Measurements from ENCODE around the gene DGKA. TPM values are rescaled to one million over a fixed set of nuclear protein-coding genes. Genes with fewer than 3 reads are reported as not detected.
A peak's percentile ranks its signal among the peaks of the same experiment; 100 is the strongest.

Gene DGKA
- polyA plus RNA-seq, 1 experiment: 56.2 TPM

DNA sequence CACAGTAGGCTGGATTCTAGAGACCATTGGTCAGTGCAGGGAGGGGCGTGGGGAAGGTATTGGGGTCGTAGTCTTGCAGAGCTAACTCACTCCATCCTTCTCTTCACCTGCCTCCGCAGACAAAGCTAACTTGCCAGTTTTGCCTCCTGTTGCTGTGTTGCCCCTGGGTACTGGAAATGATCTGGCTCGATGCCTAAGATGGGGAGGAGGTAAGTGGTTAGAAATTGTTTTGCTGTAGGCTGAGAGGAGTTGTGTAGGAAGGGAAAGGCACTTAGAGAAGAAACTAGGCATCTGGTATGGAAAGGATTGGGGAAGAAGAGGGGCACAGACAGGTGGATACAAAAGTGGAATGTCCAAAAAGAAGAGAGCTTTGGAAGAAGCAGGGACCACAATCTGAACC, 11.1 kb downstream of the DGKA start:
- Histone ChIP-seq H3K36me3 (ENCODE audit: control insufficient read depth, insufficient read depth, low read length) (peaks cover 14% of the 10 kb centered on the region), H3K27me3 (ENCODE audit: control insufficient read depth, insufficient read depth, low read length) (no peaks in the 10 kb centered on the region), H3K4me3 (ENCODE audit: low read depth, low read length) (no peak overlapping the region)
- TF ChIP-seq, protein P1, sequence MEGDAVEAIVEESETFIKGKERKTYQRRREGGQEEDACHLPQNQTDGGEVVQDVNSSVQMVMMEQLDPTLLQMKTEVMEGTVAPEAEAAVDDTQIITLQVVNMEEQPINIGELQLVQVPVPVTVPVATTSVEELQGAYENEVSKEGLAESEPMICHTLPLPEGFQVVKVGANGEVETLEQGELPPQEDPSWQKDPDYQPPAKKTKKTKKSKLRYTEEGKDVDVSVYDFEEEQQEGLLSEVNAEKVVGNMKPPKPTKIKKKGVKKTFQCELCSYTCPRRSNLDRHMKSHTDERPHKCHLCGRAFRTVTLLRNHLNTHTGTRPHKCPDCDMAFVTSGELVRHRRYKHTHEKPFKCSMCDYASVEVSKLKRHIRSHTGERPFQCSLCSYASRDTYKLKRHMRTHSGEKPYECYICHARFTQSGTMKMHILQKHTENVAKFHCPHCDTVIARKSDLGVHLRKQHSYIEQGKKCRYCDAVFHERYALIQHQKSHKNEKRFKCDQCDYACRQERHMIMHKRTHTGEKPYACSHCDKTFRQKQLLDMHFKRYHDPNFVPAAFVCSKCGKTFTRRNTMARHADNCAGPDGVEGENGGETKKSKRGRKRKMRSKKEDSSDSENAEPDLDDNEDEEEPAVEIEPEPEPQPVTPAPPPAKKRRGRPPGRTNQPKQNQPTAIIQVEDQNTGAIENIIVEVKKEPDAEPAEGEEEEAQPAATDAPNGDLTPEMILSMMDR (IDR thresholded peaks at IDR 0.05; ENCODE audit: insufficient read depth, low read depth, low read length): no peak
- CTCF ChIA-PET: interaction anchor here (0.9 to 2.1 kb wide), 6 partner anchors 9 to 204 kb away, joined by 3 to 7 read pairs (median 4); no protein-coding TSS in a partner anchor
- POLR2A ChIA-PET: no interaction called here
- DNase-seq (ENCODE audit: low read depth): no peak

DNA sequence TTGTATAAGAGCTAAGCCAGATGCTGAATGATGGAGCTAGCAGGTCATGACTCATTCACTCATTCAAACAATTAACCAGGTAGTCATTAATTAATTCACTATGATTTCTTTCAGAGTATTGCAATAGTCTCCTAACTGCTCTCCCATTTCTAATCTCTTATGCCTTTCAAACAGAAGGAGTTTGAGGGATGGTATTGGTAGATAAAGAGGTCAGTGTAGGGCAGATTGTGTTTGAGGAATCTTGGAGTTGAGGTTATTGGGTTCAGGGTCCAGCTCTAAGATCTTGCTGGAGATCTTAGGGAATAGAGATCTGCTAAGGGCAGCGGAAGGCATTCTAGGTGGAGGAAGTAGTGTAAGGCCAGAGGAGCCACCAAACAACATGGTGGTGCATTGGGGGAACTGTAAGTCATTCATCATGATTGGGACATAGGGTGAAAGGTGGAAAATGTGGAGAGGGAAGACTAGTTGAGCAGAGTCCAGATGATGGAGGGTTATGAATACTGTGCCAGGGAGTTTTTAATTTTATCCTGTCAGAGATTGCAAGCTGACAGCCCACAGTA, 11.7 kb downstream of the DGKA start:
- POLR2A ChIA-PET: no interaction called here
- no peak for DNase-seq (ENCODE audit: low read depth)
- Histone ChIP-seq H3K36me3 (ENCODE audit: control insufficient read depth, insufficient read depth, low read length) (peaks cover 14% of the 10 kb centered on the region), H3K4me3 (ENCODE audit: low read depth, low read length) (no peak overlapping the region), H3K27me3 (ENCODE audit: control insufficient read depth, insufficient read depth, low read length) (no peaks in the 10 kb centered on the region)
- TF ChIP-seq, protein P1 (IDR thresholded peaks at IDR 0.05; ENCODE audit: insufficient read depth, low read depth, low read length): no peak
- CTCF ChIA-PET: interaction anchor here (0.8 to 2.1 kb wide), 7 partner anchors 9 to 204 kb away, joined by 3 to 7 read pairs (median 3); no protein-coding TSS in a partner anchor

DNA sequence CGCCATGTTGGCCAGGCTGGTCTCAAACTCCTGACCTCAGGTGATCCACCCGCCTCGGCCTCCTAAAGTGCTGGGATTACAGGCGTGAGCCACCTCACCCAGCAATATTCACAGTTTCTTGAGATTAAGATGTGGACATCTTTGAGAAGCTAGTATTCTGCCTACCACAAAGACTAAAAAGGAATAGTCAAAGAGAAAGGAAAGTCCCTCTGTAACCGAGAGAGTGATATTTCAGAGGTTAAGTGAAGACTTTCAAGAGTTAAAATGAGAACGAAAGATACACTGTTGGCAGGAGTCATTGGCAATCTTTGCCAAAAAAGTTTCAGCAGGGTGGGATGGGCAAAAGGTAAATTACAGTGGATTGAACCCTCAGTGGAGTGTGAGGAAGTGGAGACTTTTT, 15.6 kb downstream of the DGKA start:
- POLR2A ChIA-PET: no interaction called here
- Histone ChIP-seq H3K36me3 (ENCODE audit: control insufficient read depth, insufficient read depth, low read length) (peaks cover 12% of the 10 kb centered on the region), H3K27me3 (ENCODE audit: control insufficient read depth, insufficient read depth, low read length) (no peaks in the 10 kb centered on the region), H3K4me3 (ENCODE audit: low read depth, low read length) (no peak overlapping the region)
- CTCF ChIA-PET: interaction anchor here (4.6 kb wide), 1 partner anchor 208 kb away, joined by 13 read pairs; no protein-coding TSS in a partner anchor
- TF ChIP-seq, protein P1 (IDR thresholded peaks at IDR 0.05; ENCODE audit: insufficient read depth, low read depth, low read length): no peak
- DNase-seq (ENCODE audit: low read depth): no peak

DNA sequence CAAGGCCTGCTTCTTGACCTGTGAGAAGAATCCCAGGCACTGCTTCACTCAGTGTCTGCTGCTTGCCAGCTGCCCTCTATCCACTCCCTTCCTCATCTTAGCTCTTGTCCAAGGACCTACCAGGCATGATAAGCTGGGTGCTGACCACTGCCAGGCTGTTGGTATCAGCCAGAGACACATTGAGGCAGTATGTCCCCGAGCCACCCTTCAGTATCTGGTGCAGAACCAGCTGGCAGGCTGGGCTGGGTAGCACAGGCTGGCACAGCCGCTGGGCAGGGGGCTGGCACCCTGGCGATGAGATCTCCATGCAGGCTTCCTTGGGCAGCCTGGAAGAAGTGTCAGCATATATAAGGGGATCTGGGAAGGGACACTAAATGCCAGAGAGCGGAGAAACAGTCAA, 24.4 kb downstream of the DGKA start:
- CTCF ChIA-PET: interaction anchor here (0.7 to 1.6 kb wide), 5 partner anchors 9 to 32 kb away, joined by 3 to 8 read pairs (median 5); no protein-coding TSS in a partner anchor
- H3K27me3 ChIP-seq (ENCODE audit: control insufficient read depth, insufficient read depth, low read length): no peaks in the 10 kb centered on the region
- POLR2A ChIA-PET: no interaction called here
- no peak for DNase-seq (ENCODE audit: low read depth)
- H3K4me3 ChIP-seq (ENCODE audit: low read depth, low read length): no peak overlapping the region
- TF ChIP-seq, protein P1 (IDR thresholded peaks at IDR 0.05; ENCODE audit: insufficient read depth, low read depth, low read length): no peak
- peaks cover 16% of the 10 kb centered on the region for H3K36me3 ChIP-seq (ENCODE audit: control insufficient read depth, insufficient read depth, low read length)

DNA sequence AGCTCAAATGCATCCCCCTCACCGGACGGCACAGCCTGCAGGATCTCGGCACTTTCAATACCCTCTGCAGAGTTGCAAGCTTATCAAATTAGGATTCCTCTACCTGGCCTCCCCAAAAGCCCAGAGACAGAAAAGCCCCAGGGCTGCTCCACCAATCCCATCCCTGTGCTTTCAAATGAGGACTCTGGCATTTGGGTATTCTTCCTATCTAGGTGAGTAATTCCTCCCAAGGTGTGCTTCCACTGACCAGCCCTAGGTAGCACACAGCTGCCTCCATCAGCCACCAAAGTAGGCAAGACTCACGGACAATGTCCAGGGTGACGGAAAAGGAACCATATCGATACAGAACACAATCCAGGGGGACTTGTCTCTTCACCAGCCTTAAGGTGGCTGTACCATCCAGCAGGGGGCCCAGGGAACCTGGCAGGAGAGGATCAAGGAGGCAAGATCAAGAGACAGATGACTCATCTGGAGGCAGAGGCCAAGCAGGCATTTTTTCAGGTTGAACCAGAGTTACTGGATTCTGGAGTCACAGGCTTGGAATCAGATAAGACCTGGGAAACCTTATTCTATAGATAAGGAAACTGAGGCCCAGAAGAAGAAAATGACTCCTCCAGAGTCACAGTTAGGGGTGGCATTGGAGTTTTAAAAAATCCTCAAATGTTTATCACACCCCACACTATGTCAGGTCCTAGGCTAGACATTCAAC, 25.0 kb downstream of the DGKA start:
- DNase-seq (ENCODE audit: low read depth): no peak
- CTCF ChIA-PET: interaction anchor here (0.9 to 1.6 kb wide), 6 partner anchors 10 to 30 kb away, joined by 3 to 8 read pairs (median 5); no protein-coding TSS in a partner anchor
- TF ChIP-seq, protein P1 (IDR thresholded peaks at IDR 0.05; ENCODE audit: insufficient read depth, low read depth, low read length): peak; percentile 49

More for the DNA sequence above, 25.0 kb downstream of the DGKA start:
- Histone ChIP-seq H3K4me3 (ENCODE audit: low read depth, low read length) (no peak overlapping the region), H3K36me3 (ENCODE audit: control insufficient read depth, insufficient read depth, low read length) (peaks cover 16% of the 10 kb centered on the region), H3K27me3 (ENCODE audit: control insufficient read depth, insufficient read depth, low read length) (no peaks in the 10 kb centered on the region)
- POLR2A ChIA-PET: no interaction called here

Data from BJ (cell line).